Measurements from ENCODE around the gene ARF3. TPM values are rescaled to one million over a fixed set of nuclear protein-coding genes. Genes with fewer than 3 reads are reported as not detected.
A peak's percentile ranks its signal among the peaks of the same experiment; 100 is the strongest.

Gene ARF3
- total RNA-seq, 1 donor from 2014 or later, result 138 TPM

- peaks cover 31% of the 10 kb centered on the region for H3K27me3 Mint-ChIP-seq (ENCODE audit: unreplicated experiment)
- peaks cover 6% of the 10 kb centered on the region for H3K4me1 Mint-ChIP-seq (ENCODE audit: unreplicated experiment)
- H3K4me3 Mint-ChIP-seq (ENCODE audit: unreplicated experiment), result no peak overlapping the region
- DNase-seq (ENCODE audit: extremely low spot score, unreplicated experiment), result no peak
- no peaks in the 10 kb centered on the region for H3K36me3 Mint-ChIP-seq (ENCODE audit: unreplicated experiment)
- TF ChIP-seq CTCF (IDR thresholded peaks at IDR 0.05), result no peak
- no peak overlapping the region for H3K27ac Mint-ChIP-seq (ENCODE audit: unreplicated experiment)
- no peaks in the 10 kb centered on the region for H3K9me3 Mint-ChIP-seq (ENCODE audit: unreplicated experiment)
These were observed 4.0 kb upstream of the ARF3 start for GRCh38 chr12:48961331-48961730.

- Mint-ChIP-seq H3K36me3 (ENCODE audit: unreplicated experiment) (no peaks in the 10 kb centered on the region), H3K4me3 (ENCODE audit: unreplicated experiment) (no peak overlapping the region), H3K9me3 (ENCODE audit: unreplicated experiment) (no peaks in the 10 kb centered on the region), H3K4me1 (ENCODE audit: unreplicated experiment) (peaks cover 10% of the 10 kb centered on the region), H3K27me3 (ENCODE audit: unreplicated experiment) (peaks cover 26% of the 10 kb centered on the region), H3K27ac (ENCODE audit: unreplicated experiment) (no peak overlapping the region)
- no peak for TF ChIP-seq CTCF (IDR thresholded peaks at IDR 0.05)
- no peak for DNase-seq (ENCODE audit: extremely low spot score, unreplicated experiment)
These were observed 3.5 kb upstream of the ARF3 start for GRCh38 chr12:48960834-48961233.

- Mint-ChIP-seq H3K27ac (ENCODE audit: unreplicated experiment) (peak overlapping the region; percentile 97), H3K36me3 (ENCODE audit: unreplicated experiment) (peaks cover 2% of the 10 kb centered on the region), H3K27me3 (ENCODE audit: unreplicated experiment) (peaks cover 11% of the 10 kb centered on the region), H3K4me1 (ENCODE audit: unreplicated experiment) (peaks cover 23% of the 10 kb centered on the region), H3K9me3 (ENCODE audit: unreplicated experiment) (no peaks in the 10 kb centered on the region), H3K4me3 (ENCODE audit: unreplicated experiment) (peak overlapping the region; percentile 99)
- TF ChIP-seq CTCF (IDR thresholded peaks at IDR 0.05), result no peak
- no peak for DNase-seq (ENCODE audit: extremely low spot score, unreplicated experiment)
These were observed 732 bp upstream of the ARF3 start for GRCh38 chr12:48958049-48958388.

- TF ChIP-seq CTCF (IDR thresholded peaks at IDR 0.05), result no peak
These were observed 777 bp downstream of the ARF3 start for GRCh38 chr12:48956279-48957140.

GRCh38 chr12:48954841-48955501 is 2.3 kb downstream of the ARF3 start:
- H3K36me3 Mint-ChIP-seq (ENCODE audit: unreplicated experiment), result peaks cover 2% of the 10 kb centered on the region
- no peak for TF ChIP-seq CTCF (IDR thresholded peaks at IDR 0.05)
- peaks cover 23% of the 10 kb centered on the region for H3K4me1 Mint-ChIP-seq (ENCODE audit: unreplicated experiment)
- DNase-seq (ENCODE audit: extremely low spot score, unreplicated experiment), result no peak
- peaks cover 3% of the 10 kb centered on the region for H3K27me3 Mint-ChIP-seq (ENCODE audit: unreplicated experiment)
- no peak overlapping the region for H3K27ac Mint-ChIP-seq (ENCODE audit: unreplicated experiment)
- H3K4me3 Mint-ChIP-seq (ENCODE audit: unreplicated experiment), result peak overlapping the region; percentile 55
- H3K9me3 Mint-ChIP-seq (ENCODE audit: unreplicated experiment), result no peaks in the 10 kb centered on the region

More at GRCh38 chr12:48956279-48957140, 777 bp downstream of the ARF3 start:
- H3K27ac Mint-ChIP-seq (ENCODE audit: unreplicated experiment), result peak overlapping the region; percentile 97
- peak overlapping the region; percentile 99 for H3K4me3 Mint-ChIP-seq (ENCODE audit: unreplicated experiment)
- no peaks in the 10 kb centered on the region for H3K9me3 Mint-ChIP-seq (ENCODE audit: unreplicated experiment)
- H3K36me3 Mint-ChIP-seq (ENCODE audit: unreplicated experiment), result peaks cover 2% of the 10 kb centered on the region
- H3K4me1 Mint-ChIP-seq (ENCODE audit: unreplicated experiment), result peaks cover 23% of the 10 kb centered on the region
- peaks cover 11% of the 10 kb centered on the region for H3K27me3 Mint-ChIP-seq (ENCODE audit: unreplicated experiment)
- DNase-seq (ENCODE audit: extremely low spot score, unreplicated experiment), result peak; percentile 95
